ENCODE data around the gene AFAP1.

- TF ChIP-seq REST (IDR thresholded peaks at IDR 0.05; ENCODE audit: insufficient read depth in 1 of 2, low read depth in 2 of 2, low read length in 2 of 2) (no peak), POLR2AphosphoS5 (IDR thresholded peaks at IDR 0.05; ENCODE audit: low read depth, low read length) (no peak), SIN3A (IDR thresholded peaks at IDR 0.05; ENCODE audit: borderline replicate concordance, insufficient read depth, low read length) (no peak), TAF1 (IDR thresholded peaks at IDR 0.05; ENCODE audit: borderline replicate concordance, insufficient read depth, low read length) (no peak), FOXP2 (optimal IDR thresholded peaks at IDR 0.05; ENCODE audit: borderline replicate concordance, extremely low read depth, extremely low read length, insufficient read depth) (no peak)
Observed at GRCh38 chr4:7744142-7744804, 195.4 kb downstream of the AFAP1 start.

Data from PFSK-1 (cell line).